HEK293 (cell line): ENCODE measurements around the gene HPSE2.

Experiments used
- CTCF ChIP-seq: fragments of 450-650 bp; formaldehyde crosslinking; IDR thresholded peaks from 2 replicates; pipeline ENCODE4 v1.5.1; 2016; ENCODE audit warnings: missing biosample characterization, missing genetic modification characterization
- PBX3 ChIP-seq: sonication (generic); formaldehyde crosslinking; IDR thresholded peaks from 2 replicates; pipeline ENCODE4 v1.8.1; 2022; ENCODE audit warnings: mild to moderate bottlenecking, moderate library complexity, missing genetic modification reagents
- SP2 ChIP-seq: fragments of 450-650 bp; formaldehyde crosslinking; IDR thresholded peaks from 2 replicates; pipeline ENCODE4 v1.5.1; 2016; ENCODE audit warnings: missing biosample characterization, missing genetic modification characterization
- YY1 ChIP-seq: fragments of 450-650 bp; formaldehyde crosslinking; IDR thresholded peaks from 2 replicates; pipeline ENCODE4 v1.5.1; 2018; ENCODE audit warnings: missing biosample characterization, missing genetic modification characterization
- ZNF121 ChIP-seq: fragments of 450-650 bp; formaldehyde crosslinking; IDR thresholded peaks from 2 replicates; pipeline ENCODE4 v1.5.1; 2016; ENCODE audit warnings: missing biosample characterization, missing genetic modification characterization
- ZNF302 ChIP-seq: fragments of 450-650 bp; formaldehyde crosslinking; IDR thresholded peaks from 2 replicates; pipeline ENCODE4 v1.5.1; 2016; ENCODE audit warnings: missing biosample characterization, missing genetic modification characterization, low read depth
- ZNF558 ChIP-seq: fragments of 450-650 bp; formaldehyde crosslinking; IDR thresholded peaks from 2 replicates; pipeline ENCODE4 v1.5.1; 2016; ENCODE audit warnings: missing biosample characterization, missing genetic modification characterization

- TF ChIP-seq CTCF (tag by site-specific recombination) = no peak
- TF ChIP-seq ZNF558 = no peak
- no peak for TF ChIP-seq ZNF121
- no peak for TF ChIP-seq PBX3 (CRISPR knock-in tag)
- TF ChIP-seq SP2 (tag by site-specific recombination) = no peak
- no peak for TF ChIP-seq ZNF302 (tag by site-specific recombination)
- TF ChIP-seq YY1 = no peak
These were observed 778.8 kb downstream of the HPSE2 start for GRCh38 chr10:98456686-98457482.
